OCI-LY1 (cell line): ENCODE results near the gene ASPDH.

Experiments
- H2AFZ ChIP-seq: fragments of 200-600 bp; sonication (generic), shearing (Covaris generic); 2 replicates; pipeline ENCODE4 v1.6.0; 2014; ENCODE audit warnings: antibody characterized with exemption, mild to moderate bottlenecking, low read length
- H3F3A ChIP-seq: fragments of 200-600 bp; sonication (generic), shearing (Covaris generic); 2 replicates; pipeline ENCODE4 v1.6.0; 2014; ENCODE audit warnings: mild to moderate bottlenecking, antibody characterized with exemption, low read length, moderate library complexity; ENCODE audit not compliant: insufficient read depth
- H3K27ac ChIP-seq: fragments of 200-600 bp; sonication (generic); 2 replicates; pipeline ENCODE4 v1.5.1; 2014; ENCODE audit warnings: low read length, mixed run types, mild to moderate bottlenecking, low read depth; ENCODE audit not compliant: poor library complexity, severe bottlenecking
- H3K27me3 ChIP-seq: fragments of 200-600 bp; sonication (generic); 2 replicates; pipeline ENCODE4 v1.6.0; 2014; ENCODE audit warnings: antibody characterized with exemption, mild to moderate bottlenecking, low read length, moderate library complexity; ENCODE audit not compliant: insufficient read depth
- H3K36me3 ChIP-seq: fragments of 200-600 bp; sonication (generic); 2 replicates; pipeline ENCODE4 v1.6.1; 2014; ENCODE audit warnings: mild to moderate bottlenecking, antibody characterized with exemption, low read length, moderate library complexity, mixed read lengths; ENCODE audit not compliant: insufficient read depth
- H3K4me1 ChIP-seq: fragments of 200-600 bp; sonication (generic); 2 replicates; pipeline ENCODE4 v1.5.1; 2014; ENCODE audit warnings: mild to moderate bottlenecking, low read length, moderate library complexity; ENCODE audit not compliant: insufficient read depth, severe bottlenecking
- H3K4me2 ChIP-seq: fragments of 200-600 bp; sonication (generic), shearing (Covaris generic); 2 replicates; pipeline ENCODE4 v1.6.1; 2014; ENCODE audit warnings: low read length
- H3K4me3 ChIP-seq: fragments of 200-600 bp; sonication (generic); 2 replicates; pipeline ENCODE4 v1.5.1; 2014; ENCODE audit warnings: low read length, low read depth, mild to moderate bottlenecking, mixed read lengths; ENCODE audit not compliant: poor library complexity, severe bottlenecking
- H3K79me2 ChIP-seq: fragments of 200-600 bp; shearing (Covaris generic); 2 replicates; pipeline ENCODE4 v1.6.1; 2016; ENCODE audit warnings: mixed run types, low read length, mixed read lengths; ENCODE audit not compliant: insufficient read depth
- H3K9ac ChIP-seq: fragments of 200-600 bp; sonication (generic), shearing (Covaris generic); 2 replicates; pipeline ENCODE4 v1.6.1; 2014; ENCODE audit warnings: mild to moderate bottlenecking, low read length, mixed read lengths
- H3K9me2 ChIP-seq: fragments of 200-600 bp; sonication (generic), shearing (Covaris generic); 2 replicates; pipeline ENCODE4 v1.6.1; 2014; ENCODE audit warnings: low read depth, mild to moderate bottlenecking, low read length, mixed read lengths
- H3K9me3 ChIP-seq: fragments of 200-600 bp; shearing (Covaris generic); 2 replicates; pipeline ENCODE4 v1.6.1; 2014; ENCODE audit warnings: low read length, mixed read lengths
- H4K20me1 ChIP-seq: fragments of 200-600 bp; sonication (generic), shearing (Covaris generic); 2 replicates; pipeline ENCODE4 v1.6.0; 2016; ENCODE audit warnings: mild to moderate bottlenecking, low read length; ENCODE audit not compliant: insufficient read depth
- CTCF ChIP-seq: fragments of 200-600 bp; sonication (generic), shearing (Covaris generic); IDR thresholded peaks from 2 replicates; pipeline ENCODE4 v1.5.1; 2017; ENCODE audit warnings: mild to moderate bottlenecking, antibody characterized with exemption, low read length, moderate library complexity, mixed read lengths
- EZH2 ChIP-seq: fragments of 200-600 bp; sonication (generic), shearing (Covaris generic); IDR thresholded peaks from 2 replicates; pipeline ENCODE4 v1.8.0; 2017; ENCODE audit warnings: borderline replicate concordance, mixed run types, mild to moderate bottlenecking, antibody characterized with exemption, low read length, moderate library complexity, mixed read lengths

Gene ASPDH

DNA sequence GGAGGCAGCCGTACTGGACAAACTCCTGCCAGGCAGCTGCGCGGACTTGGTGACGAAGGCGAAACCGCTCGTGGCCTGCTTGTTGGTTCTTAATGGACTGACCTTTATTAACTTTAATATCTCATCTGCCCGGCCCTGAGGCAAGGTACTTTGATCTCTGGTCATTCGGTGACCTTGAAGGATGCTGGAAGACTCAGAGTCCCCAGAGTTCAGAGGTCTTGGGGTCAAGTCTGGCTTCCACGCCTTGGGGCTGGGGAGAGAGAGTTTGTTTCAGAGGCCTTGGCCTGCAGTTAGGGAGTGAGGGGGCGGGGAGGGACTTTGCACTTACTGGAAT is 47.0 kb downstream of the ASPDH start:
- TF ChIP-seq EZH2, result no peak
- no peak for TF ChIP-seq CTCF
- H3K36me3 ChIP-seq, result no peaks in the 10 kb centered on the region
- H3K9me2 ChIP-seq, result no peaks in the 10 kb centered on the region
- H3K27me3 ChIP-seq, result peaks cover 14% of the 10 kb centered on the region; the same call in 1 of the 2 replicates
- H3K27ac ChIP-seq, result no peak overlapping the region
- no peak overlapping the region for H3K9ac ChIP-seq
- no peaks in the 10 kb centered on the region for H3K9me3 ChIP-seq
- H3K4me3 ChIP-seq, result no peak overlapping the region
- H3K79me2 ChIP-seq, result no peaks in the 10 kb centered on the region
- no peaks in the 10 kb centered on the region for H3F3A ChIP-seq
- H2AFZ ChIP-seq, result no peak overlapping the region
- H3K4me1 ChIP-seq, result no peaks in the 10 kb centered on the region
- no peaks in the 10 kb centered on the region for H4K20me1 ChIP-seq
- no peak overlapping the region for H3K4me2 ChIP-seq

DNA sequence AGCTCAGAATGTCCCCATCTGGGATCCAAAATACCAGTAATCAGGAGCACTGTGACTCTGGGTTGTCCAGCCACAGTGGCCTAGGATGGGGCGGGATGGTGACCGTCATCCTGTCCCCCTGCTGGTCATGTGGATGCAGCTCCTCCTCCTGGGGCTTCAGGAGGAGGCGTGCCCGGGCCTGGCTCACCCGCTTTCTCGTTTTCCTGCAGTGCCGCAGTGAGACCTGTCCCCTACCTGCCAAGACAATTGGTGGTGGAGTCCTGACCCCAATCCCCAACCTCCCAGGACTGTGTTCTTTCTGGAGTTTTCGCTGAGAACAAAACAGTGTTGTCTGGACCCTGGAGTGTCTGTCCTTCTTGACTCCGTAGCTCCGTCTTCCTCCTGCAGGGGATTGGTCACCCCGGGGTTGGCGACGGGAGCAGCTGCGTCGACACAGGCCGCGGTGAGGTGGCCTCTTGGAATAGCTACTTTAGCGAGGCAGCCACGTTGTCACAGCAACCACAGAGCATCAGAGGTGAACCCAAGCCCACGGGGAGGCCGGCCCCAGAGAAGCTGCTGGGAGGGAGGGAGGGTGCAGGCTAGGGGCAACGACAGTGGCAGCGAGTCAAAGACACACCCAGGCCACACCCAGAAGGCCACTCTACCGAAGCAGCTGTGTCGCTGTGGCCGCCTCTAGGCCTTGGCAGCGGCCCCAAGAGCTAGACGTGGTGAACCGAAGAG is 47.6 kb downstream of the ASPDH start:
- no peak overlapping the region for H2AFZ ChIP-seq
- no peak for TF ChIP-seq EZH2
- no peak for TF ChIP-seq CTCF
- no peaks in the 10 kb centered on the region for H4K20me1 ChIP-seq
- no peak overlapping the region for H3K4me3 ChIP-seq
- H3K27me3 ChIP-seq, result peaks cover 14% of the 10 kb centered on the region; the same call in 1 of the 2 replicates
- no peaks in the 10 kb centered on the region for H3K9me2 ChIP-seq
- H3K27ac ChIP-seq, result no peak overlapping the region
- H3K4me1 ChIP-seq, result peaks cover under 1% of the 10 kb centered on the region
- no peaks in the 10 kb centered on the region for H3K36me3 ChIP-seq
- H3K4me2 ChIP-seq, result no peak overlapping the region
- H3K9me3 ChIP-seq, result no peaks in the 10 kb centered on the region
- H3K79me2 ChIP-seq, result no peaks in the 10 kb centered on the region
- no peak overlapping the region for H3K9ac ChIP-seq
- H3F3A ChIP-seq, result no peaks in the 10 kb centered on the region

- Histone ChIP-seq H2AFZ (no peak overlapping the region), H3K9ac (no peak overlapping the region), H3K27ac (no peak overlapping the region), H3K79me2 (no peaks in the 10 kb centered on the region), H3K9me2 (no peaks in the 10 kb centered on the region), H4K20me1 (no peaks in the 10 kb centered on the region), H3K27me3 (peaks cover 14% of the 10 kb centered on the region; the same call in 1 of the 2 replicates), H3K4me2 (no peak overlapping the region), H3F3A (no peaks in the 10 kb centered on the region; the same call in 1 of the 2 replicates), H3K4me3 (no peak overlapping the region), H3K36me3 (no peaks in the 10 kb centered on the region), H3K9me3 (no peaks in the 10 kb centered on the region), H3K4me1 (peaks cover 11% of the 10 kb centered on the region)
- TF ChIP-seq CTCF (no peak), EZH2 (no peak)
Measured at GRCh38 chr19:50465000-50465399, 48.7 kb downstream of the ASPDH start.
